ENCODE data around the gene KIAA1328. TPM values are rescaled to one million over a fixed set of nuclear protein-coding genes. Genes with fewer than 3 reads are reported as not detected.

Gene KIAA1328
- total and polyA plus RNA-seq, 8 donors = 2.1 to 5.2 (median 3.6) TPM

GRCh38 chr18:37222999-37223378 lies 394.1 kb downstream of the KIAA1328 start:
- Histone ChIP-seq H3K4me3 (no peak overlapping the region), H3K36me3 (no peaks in the 10 kb centered on the region), H3K27ac (no peak overlapping the region), H3K9me3 (peaks cover 0 to 4% (median 0%) of the 10 kb centered on the region in 4 donors), H3K27me3 (no peaks in the 10 kb centered on the region), H3K4me1 (no peaks in the 10 kb centered on the region)
- intact Hi-C loops (cut with DNase I) = loop anchor here in 1 of 3 donors (10.0 kb wide), 1 partner anchor 52 kb away; no protein-coding TSS in a partner anchor
- ATAC-seq (no peak), DNase-seq (no peak), FAIRE-seq (no peak)
- TF ChIP-seq CTCF (IDR thresholded peaks at IDR 0.05) = no peak
- 72 to 84% methylated on average over 4 to 5 of the region's 5 CpGs for WGBS, 2 donors

GRCh38 chr18:37225279-37225678 lies 396.4 kb downstream of the KIAA1328 start:
- WGBS, 2 donors = 83% methylated on average over 4 of the region's 4 CpGs
- Histone ChIP-seq H3K27ac (no peak overlapping the region), H3K4me1 (no peaks in the 10 kb centered on the region), H3K9me3 (peaks cover 0 to under 1% (median 0%) of the 10 kb centered on the region in 4 donors), H3K36me3 (no peaks in the 10 kb centered on the region), H3K27me3 (no peaks in the 10 kb centered on the region), H3K4me3 (no peak overlapping the region)
- DNase-seq (no peak), FAIRE-seq (no peak), ATAC-seq (no peak)
- TF ChIP-seq CTCF (IDR thresholded peaks at IDR 0.05) = no peak
- intact Hi-C loops (cut with DNase I) = loop anchor here in 1 of 3 donors (10.0 kb wide), 1 partner anchor 50 kb away; no protein-coding TSS in a partner anchor

GRCh38 chr18:37230768-37231167 lies 401.8 kb downstream of the KIAA1328 start:
- Histone ChIP-seq H3K36me3 (no peaks in the 10 kb centered on the region), H3K4me3 (no peak overlapping the region), H3K9me3 (no peaks in the 10 kb centered on the region), H3K27ac (no peak overlapping the region), H3K4me1 (no peaks in the 10 kb centered on the region), H3K27me3 (no peaks in the 10 kb centered on the region)
- WGBS, 2 donors = 64 to 66% methylated on average over 3 of the region's 3 CpGs
- FAIRE-seq (no peak), DNase-seq (no peak), ATAC-seq (no peak)
- no peak for TF ChIP-seq CTCF (IDR thresholded peaks at IDR 0.05)
- intact Hi-C loops (cut with DNase I) = no loop called here

- no peaks in the 10 kb centered on the region for H3K36me3 ChIP-seq
- no peak for FAIRE-seq
- no peak overlapping the region for H3K27ac ChIP-seq
- H3K4me3 ChIP-seq = no peak overlapping the region
- H3K4me1 ChIP-seq = no peaks in the 10 kb centered on the region
- 41 to 42% methylated on average over 3 of the region's 3 CpGs for WGBS, 2 donors
- no peaks in the 10 kb centered on the region for H3K9me3 ChIP-seq
- no peak for ATAC-seq
- intact Hi-C loops (cut with DNase I) = no loop called here
- H3K27me3 ChIP-seq = no peaks in the 10 kb centered on the region
- TF ChIP-seq CTCF (IDR thresholded peaks at IDR 0.05) = no peak
- DNase-seq = no peak
Observed at GRCh38 chr18:37231251-37231650, 402.3 kb downstream of the KIAA1328 start.

GRCh38 chr18:37235583-37235982 lies 406.7 kb downstream of the KIAA1328 start:
- H3K36me3 ChIP-seq = no peaks in the 10 kb centered on the region
- no peak overlapping the region for H3K4me3 ChIP-seq
- FAIRE-seq = no peak
- no peaks in the 10 kb centered on the region for H3K9me3 ChIP-seq
- intact Hi-C loops (cut with DNase I) = no loop called here
- no peak for DNase-seq
- WGBS, 2 donors = 78 to 82% methylated on average over 2 of the region's 2 CpGs
- H3K27me3 ChIP-seq = no peaks in the 10 kb centered on the region
- H3K27ac ChIP-seq = no peak overlapping the region
- no peak for TF ChIP-seq CTCF (IDR thresholded peaks at IDR 0.05)
- no peak for ATAC-seq
- H3K4me1 ChIP-seq = no peaks in the 10 kb centered on the region
